ENCODE measurements around the gene MAGEA11.

- TF ChIP-seq, protein P1, sequence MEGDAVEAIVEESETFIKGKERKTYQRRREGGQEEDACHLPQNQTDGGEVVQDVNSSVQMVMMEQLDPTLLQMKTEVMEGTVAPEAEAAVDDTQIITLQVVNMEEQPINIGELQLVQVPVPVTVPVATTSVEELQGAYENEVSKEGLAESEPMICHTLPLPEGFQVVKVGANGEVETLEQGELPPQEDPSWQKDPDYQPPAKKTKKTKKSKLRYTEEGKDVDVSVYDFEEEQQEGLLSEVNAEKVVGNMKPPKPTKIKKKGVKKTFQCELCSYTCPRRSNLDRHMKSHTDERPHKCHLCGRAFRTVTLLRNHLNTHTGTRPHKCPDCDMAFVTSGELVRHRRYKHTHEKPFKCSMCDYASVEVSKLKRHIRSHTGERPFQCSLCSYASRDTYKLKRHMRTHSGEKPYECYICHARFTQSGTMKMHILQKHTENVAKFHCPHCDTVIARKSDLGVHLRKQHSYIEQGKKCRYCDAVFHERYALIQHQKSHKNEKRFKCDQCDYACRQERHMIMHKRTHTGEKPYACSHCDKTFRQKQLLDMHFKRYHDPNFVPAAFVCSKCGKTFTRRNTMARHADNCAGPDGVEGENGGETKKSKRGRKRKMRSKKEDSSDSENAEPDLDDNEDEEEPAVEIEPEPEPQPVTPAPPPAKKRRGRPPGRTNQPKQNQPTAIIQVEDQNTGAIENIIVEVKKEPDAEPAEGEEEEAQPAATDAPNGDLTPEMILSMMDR (tag by site-specific recombination; IDR thresholded peaks at IDR 0.05) = no peak
- TF ChIP-seq ZNF776 (tag by site-specific recombination; IDR thresholded peaks at IDR 0.05; ENCODE audit: borderline replicate concordance) (no peak), KLF10 (tag by site-specific recombination; IDR thresholded peaks at IDR 0.05) (no peak), ZNF558 (tag by site-specific recombination; IDR thresholded peaks at IDR 0.05) (no peak), ZNF549 (tag by site-specific recombination; IDR thresholded peaks at IDR 0.05) (no peak), ZNF354C (tag by site-specific recombination; IDR thresholded peaks at IDR 0.05; ENCODE audit: borderline replicate concordance, low read depth) (no peak), ZNF660 (tag by site-specific recombination; IDR thresholded peaks at IDR 0.05) (no peak), ZNF391 (tag by site-specific recombination; IDR thresholded peaks at IDR 0.05; ENCODE audit: borderline replicate concordance, low read depth) (no peak), HOXC10 (CRISPR knock-in tag; IDR thresholded peaks at IDR 0.05) (no peak), YY1 (tag by site-specific recombination; IDR thresholded peaks at IDR 0.05) (no peak), ZNF121 (tag by site-specific recombination; IDR thresholded peaks at IDR 0.05) (no peak)
- TF ChIP-seq, protein P2, sequence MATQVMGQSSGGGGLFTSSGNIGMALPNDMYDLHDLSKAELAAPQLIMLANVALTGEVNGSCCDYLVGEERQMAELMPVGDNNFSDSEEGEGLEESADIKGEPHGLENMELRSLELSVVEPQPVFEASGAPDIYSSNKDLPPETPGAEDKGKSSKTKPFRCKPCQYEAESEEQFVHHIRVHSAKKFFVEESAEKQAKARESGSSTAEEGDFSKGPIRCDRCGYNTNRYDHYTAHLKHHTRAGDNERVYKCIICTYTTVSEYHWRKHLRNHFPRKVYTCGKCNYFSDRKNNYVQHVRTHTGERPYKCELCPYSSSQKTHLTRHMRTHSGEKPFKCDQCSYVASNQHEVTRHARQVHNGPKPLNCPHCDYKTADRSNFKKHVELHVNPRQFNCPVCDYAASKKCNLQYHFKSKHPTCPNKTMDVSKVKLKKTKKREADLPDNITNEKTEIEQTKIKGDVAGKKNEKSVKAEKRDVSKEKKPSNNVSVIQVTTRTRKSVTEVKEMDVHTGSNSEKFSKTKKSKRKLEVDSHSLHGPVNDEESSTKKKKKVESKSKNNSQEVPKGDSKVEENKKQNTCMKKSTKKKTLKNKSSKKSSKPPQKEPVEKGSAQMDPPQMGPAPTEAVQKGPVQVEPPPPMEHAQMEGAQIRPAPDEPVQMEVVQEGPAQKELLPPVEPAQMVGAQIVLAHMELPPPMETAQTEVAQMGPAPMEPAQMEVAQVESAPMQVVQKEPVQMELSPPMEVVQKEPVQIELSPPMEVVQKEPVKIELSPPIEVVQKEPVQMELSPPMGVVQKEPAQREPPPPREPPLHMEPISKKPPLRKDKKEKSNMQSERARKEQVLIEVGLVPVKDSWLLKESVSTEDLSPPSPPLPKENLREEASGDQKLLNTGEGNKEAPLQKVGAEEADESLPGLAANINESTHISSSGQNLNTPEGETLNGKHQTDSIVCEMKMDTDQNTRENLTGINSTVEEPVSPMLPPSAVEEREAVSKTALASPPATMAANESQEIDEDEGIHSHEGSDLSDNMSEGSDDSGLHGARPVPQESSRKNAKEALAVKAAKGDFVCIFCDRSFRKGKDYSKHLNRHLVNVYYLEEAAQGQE (tag by site-specific recombination; IDR thresholded peaks at IDR 0.05) = no peak
- TF ChIP-seq, protein P3, sequence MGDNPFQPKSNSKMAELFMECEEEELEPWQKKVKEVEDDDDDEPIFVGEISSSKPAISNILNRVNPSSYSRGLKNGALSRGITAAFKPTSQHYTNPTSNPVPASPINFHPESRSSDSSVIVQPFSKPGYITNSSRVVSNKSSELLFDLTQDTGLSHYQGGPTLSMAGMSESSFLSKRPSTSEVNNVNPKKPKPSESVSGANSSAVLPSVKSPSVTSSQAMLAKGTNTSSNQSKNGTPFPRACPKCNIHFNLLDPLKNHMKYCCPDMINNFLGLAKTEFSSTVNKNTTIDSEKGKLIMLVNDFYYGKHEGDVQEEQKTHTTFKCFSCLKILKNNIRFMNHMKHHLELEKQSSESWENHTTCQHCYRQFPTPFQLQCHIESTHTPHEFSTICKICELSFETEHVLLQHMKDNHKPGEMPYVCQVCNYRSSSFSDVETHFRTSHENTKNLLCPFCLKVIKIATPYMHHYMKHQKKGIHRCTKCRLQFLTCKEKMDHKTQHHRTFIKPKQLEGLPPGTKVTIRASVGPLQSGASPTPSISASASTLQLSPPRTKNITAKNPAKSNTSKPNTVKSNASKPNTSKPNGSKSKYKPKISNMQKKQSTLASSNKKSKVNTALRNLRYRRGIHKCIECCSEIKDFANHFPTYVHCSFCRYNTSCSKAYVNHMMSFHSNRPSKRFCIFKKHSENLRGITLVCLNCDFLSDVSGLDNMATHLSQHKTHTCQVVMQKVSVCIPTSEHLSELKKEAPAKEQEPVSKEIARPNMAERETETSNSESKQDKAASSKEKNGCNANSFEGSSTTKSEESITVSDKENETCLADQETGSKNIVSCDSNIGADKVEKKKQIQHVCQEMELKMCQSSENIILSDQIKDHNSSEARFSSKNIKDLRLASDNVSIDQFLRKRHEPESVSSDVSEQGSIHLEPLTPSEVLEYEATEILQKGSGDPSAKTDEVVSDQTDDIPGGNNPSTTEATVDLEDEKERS (tag by site-specific recombination; IDR thresholded peaks at IDR 0.05) = no peak
- TF ChIP-seq, protein P4, sequence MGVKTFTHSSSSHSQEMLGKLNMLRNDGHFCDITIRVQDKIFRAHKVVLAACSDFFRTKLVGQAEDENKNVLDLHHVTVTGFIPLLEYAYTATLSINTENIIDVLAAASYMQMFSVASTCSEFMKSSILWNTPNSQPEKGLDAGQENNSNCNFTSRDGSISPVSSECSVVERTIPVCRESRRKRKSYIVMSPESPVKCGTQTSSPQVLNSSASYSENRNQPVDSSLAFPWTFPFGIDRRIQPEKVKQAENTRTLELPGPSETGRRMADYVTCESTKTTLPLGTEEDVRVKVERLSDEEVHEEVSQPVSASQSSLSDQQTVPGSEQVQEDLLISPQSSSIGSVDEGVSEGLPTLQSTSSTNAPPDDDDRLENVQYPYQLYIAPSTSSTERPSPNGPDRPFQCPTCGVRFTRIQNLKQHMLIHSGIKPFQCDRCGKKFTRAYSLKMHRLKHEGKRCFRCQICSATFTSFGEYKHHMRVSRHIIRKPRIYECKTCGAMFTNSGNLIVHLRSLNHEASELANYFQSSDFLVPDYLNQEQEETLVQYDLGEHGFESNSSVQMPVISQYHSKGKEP (tag by site-specific recombination; IDR thresholded peaks at IDR 0.05) = no peak
Measured at GRCh38 chrX:149717803-149718202, 5.9 kb downstream of the MAGEA11 start.
